ENCODE data around the gene RHOXF2.

Gene RHOXF2

DNA sequence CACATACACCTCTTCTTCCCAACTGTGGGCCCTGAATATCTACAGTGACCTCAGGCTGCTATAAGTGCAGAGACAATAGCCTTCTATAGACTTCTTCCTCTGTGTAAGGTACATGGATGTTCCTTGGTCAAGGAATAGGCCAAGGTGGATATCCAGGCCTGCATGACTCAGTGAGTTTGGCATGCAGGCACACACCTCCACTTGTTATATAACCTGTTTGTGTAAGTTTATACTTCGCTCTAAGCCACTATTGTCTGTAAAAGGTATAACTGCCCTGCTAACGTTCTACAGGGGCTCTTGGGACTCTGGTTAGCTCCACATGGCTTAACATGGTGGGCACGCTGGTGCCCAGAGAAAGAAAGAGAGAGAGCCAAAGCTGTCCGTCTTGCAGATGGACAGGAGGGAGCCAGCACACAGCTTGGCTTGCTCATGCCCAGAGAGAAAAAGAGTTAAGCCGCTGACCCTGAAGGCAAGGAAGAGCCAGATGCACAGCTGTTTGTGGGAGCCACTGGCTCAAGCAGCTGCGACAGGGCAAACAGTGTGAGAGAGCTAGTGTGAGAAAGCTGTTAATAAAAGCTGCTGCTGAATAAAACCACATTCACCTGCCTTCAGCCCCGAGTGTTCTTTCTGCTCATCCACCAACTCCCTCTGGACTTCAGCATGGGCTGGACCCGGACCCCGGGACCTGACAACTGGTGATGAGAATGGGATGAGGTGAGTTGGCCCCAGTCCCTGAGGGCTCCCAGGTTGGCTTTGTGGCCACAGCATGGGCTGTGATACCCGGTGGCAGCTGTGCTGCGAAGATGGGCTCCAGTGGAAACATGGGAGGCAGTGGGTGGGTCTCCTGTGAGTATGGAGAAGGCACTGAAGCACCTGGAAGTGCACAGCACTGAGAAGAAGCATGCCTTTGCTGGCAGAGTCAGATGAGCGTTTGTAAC, 47.7 kb downstream of the RHOXF2 start:
- no peak for DNase-seq

DNA sequence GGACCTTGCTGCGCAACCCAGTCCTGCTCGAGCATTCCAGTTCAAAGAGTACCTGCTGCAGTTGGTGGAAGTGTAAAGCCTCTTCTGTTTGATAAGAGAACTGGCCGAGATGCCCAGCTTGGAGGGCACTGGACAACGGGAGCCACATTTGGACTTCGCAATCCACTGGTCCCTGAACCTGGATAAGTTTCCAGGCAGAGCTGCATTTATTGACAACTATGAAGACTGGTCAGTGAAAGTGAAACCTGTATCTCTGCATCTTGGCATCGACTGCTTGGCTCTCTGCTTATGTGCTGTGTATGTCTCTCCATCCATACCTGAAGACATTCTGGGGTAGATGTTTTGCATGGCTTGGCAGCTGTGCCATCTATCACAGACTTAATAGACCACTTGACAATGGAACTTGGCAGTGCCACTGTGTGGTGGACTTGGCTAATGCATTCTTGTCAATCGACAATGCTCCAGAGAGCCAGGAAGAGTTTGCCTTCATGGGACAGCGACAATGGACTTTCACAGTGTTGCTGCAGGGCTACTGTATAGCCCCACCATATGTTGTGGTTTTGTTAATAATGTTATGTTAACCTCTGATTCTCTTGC, 48.7 kb downstream of the RHOXF2 start:
- DNase-seq, result no peak

DNA sequence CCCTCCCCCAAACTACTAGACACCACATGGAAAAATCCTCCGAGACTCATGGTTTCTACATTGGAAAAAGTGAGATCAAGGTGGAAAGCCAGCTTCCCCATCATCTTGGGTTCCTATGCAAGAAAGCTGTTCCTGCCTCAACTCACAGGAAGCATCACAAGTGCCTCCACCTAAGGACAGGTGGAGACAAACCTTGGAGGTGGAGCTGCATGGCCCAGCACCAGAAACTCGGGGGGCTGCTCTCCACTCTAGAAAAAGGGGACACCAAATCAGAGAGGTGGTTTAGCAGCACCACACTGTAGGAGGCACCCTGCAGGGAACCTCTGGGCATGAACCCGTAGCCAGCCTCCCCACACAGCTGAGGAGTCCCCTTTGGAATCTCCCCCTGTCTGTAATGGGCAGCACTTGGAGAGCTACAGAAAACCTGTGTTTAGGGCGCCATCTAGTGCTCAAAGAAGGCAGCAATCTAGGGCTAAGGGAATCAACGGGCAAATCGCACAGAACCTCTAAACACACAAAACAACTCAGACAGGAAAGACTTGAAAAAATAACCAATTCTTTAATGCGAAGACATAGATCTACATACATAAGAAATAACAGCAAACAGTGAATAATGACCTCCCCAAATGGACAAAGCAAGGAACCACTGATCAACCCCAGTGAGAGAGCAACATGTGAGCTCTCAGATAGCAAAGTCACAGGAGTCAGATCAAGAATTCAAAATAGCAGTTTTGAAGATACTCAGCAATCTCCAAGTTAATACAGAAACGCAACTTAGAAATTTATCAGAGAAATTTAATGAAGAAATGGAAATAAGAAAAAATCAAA, 55.2 kb downstream of the RHOXF2 start:
- peak; percentile 2 for DNase-seq

All from KG1 (cell line).